ENCODE results near the gene FOXP1.

Gene FOXP1

GRCh38 chr3:71062952-71063772 lies 520.4 kb downstream of the FOXP1 start:
- H4K20me1 ChIP-seq (ENCODE audit: control insufficient read depth, insufficient read depth, low read depth, low read length) = peaks cover 42% of the 10 kb centered on the region
- H3K79me2 ChIP-seq (ENCODE audit: control insufficient read depth, low read length) = peaks cover 65% of the 10 kb centered on the region
- no peak for TF ChIP-seq CTCF (IDR thresholded peaks at IDR 0.05; ENCODE audit: low read depth, low read length, poor library complexity, severe bottlenecking)
- no peak for TF ChIP-seq EZH2phosphoT487 (IDR thresholded peaks at IDR 0.05; ENCODE audit: borderline replicate concordance, low read length)
- no peaks in the 10 kb centered on the region for H3K9me3 ChIP-seq (ENCODE audit: control insufficient read depth, insufficient read depth, low read length)
- H3K36me3 ChIP-seq (ENCODE audit: control insufficient read depth, low read length) = 0 out of 2 replicates have a peak, but pooled peaks cover 3% of the 10 kb centered on the region
- H3K9me2 ChIP-seq (replicated peaks; ENCODE audit: control insufficient read depth, low read length) = no peaks in the 10 kb centered on the region
- 0 out of 2 replicates have a peak, but pooled peaks cover 4% of the 10 kb centered on the region for H3F3A ChIP-seq (ENCODE audit: control insufficient read depth, insufficient read depth)
- H3K27ac ChIP-seq (ENCODE audit: low read depth, low read length) = no peak overlapping the region
- H3K4me1 ChIP-seq (ENCODE audit: control insufficient read depth, low read length) = peaks cover 51% of the 10 kb centered on the region
- peaks cover 9% of the 10 kb centered on the region; the same call in 1 of the 2 replicates for H3K27me3 ChIP-seq (ENCODE audit: control insufficient read depth, low read length)
- peak overlapping the region; percentile 68 for H3K4me3 ChIP-seq (ENCODE audit: low read length)
- peak overlapping the region; percentile 73 for H3K4me2 ChIP-seq (ENCODE audit: low read length)

- H3K4me1 ChIP-seq (ENCODE audit: control insufficient read depth, low read length) = peaks cover 44% of the 10 kb centered on the region
- no peaks in the 10 kb centered on the region for H3K9me2 ChIP-seq (replicated peaks; ENCODE audit: control insufficient read depth, low read length)
- 0 out of 2 replicates have a peak, but pooled peaks cover 4% of the 10 kb centered on the region for H3F3A ChIP-seq (ENCODE audit: control insufficient read depth, insufficient read depth)
- TF ChIP-seq CTCF (IDR thresholded peaks at IDR 0.05; ENCODE audit: low read depth, low read length, poor library complexity, severe bottlenecking) = no peak
- no peak for TF ChIP-seq EZH2phosphoT487 (IDR thresholded peaks at IDR 0.05; ENCODE audit: borderline replicate concordance, low read length)
- no peak overlapping the region for H3K27ac ChIP-seq (ENCODE audit: low read depth, low read length)
- H3K27me3 ChIP-seq (ENCODE audit: control insufficient read depth, low read length) = peaks cover 9% of the 10 kb centered on the region; the same call in 1 of the 2 replicates
- H3K4me3 ChIP-seq (ENCODE audit: low read length) = no peak overlapping the region
- peaks cover 42% of the 10 kb centered on the region for H4K20me1 ChIP-seq (ENCODE audit: control insufficient read depth, insufficient read depth, low read depth, low read length)
- H3K4me2 ChIP-seq (ENCODE audit: low read length) = peak overlapping the region; percentile 73
- H3K36me3 ChIP-seq (ENCODE audit: control insufficient read depth, low read length) = 0 out of 2 replicates have a peak, but pooled peaks cover 3% of the 10 kb centered on the region
- H3K79me2 ChIP-seq (ENCODE audit: control insufficient read depth, low read length) = peaks cover 62% of the 10 kb centered on the region
- no peaks in the 10 kb centered on the region for H3K9me3 ChIP-seq (ENCODE audit: control insufficient read depth, insufficient read depth, low read length)
These were observed 521.2 kb downstream of the FOXP1 start for GRCh38 chr3:71062037-71062932.

GRCh38 chr3:71061581-71061980 lies 521.9 kb downstream of the FOXP1 start:
- no peaks in the 10 kb centered on the region for H3K9me3 ChIP-seq (ENCODE audit: control insufficient read depth, insufficient read depth, low read length)
- H3K79me2 ChIP-seq (ENCODE audit: control insufficient read depth, low read length) = peaks cover 57% of the 10 kb centered on the region
- H3F3A ChIP-seq (ENCODE audit: control insufficient read depth, insufficient read depth) = 0 out of 2 replicates have a peak, but pooled peaks cover 4% of the 10 kb centered on the region
- H3K4me1 ChIP-seq (ENCODE audit: control insufficient read depth, low read length) = peaks cover 37% of the 10 kb centered on the region
- no peak overlapping the region for H3K27ac ChIP-seq (ENCODE audit: low read depth, low read length)
- no peak for TF ChIP-seq EZH2phosphoT487 (IDR thresholded peaks at IDR 0.05; ENCODE audit: borderline replicate concordance, low read length)
- no peak for TF ChIP-seq CTCF (IDR thresholded peaks at IDR 0.05; ENCODE audit: low read depth, low read length, poor library complexity, severe bottlenecking)
- no peak overlapping the region for H3K4me3 ChIP-seq (ENCODE audit: low read length)
- no peak overlapping the region for H3K4me2 ChIP-seq (ENCODE audit: low read length)
- no peaks in the 10 kb centered on the region for H3K9me2 ChIP-seq (replicated peaks; ENCODE audit: control insufficient read depth, low read length)
- peaks cover 36% of the 10 kb centered on the region for H4K20me1 ChIP-seq (ENCODE audit: control insufficient read depth, insufficient read depth, low read depth, low read length)
- 0 out of 2 replicates have a peak, but pooled peaks cover 3% of the 10 kb centered on the region for H3K36me3 ChIP-seq (ENCODE audit: control insufficient read depth, low read length)
- peaks cover 9% of the 10 kb centered on the region; the same call in 1 of the 2 replicates for H3K27me3 ChIP-seq (ENCODE audit: control insufficient read depth, low read length)
